Inferior parietal cortex (tissue), 1 donor: ENCODE results near the gene MYLIP.

Experiments used
- DNase-seq: peaks from one replicate; pipeline ENCODE4 v3.0.0-alpha.2; 2016; ENCODE audit errors: extremely low spot score

MYLIP gene

GRCh38 chr6:16128759-16129622, at the start of gene MYLIP:
TSS of gene MYLIP (plus strand) at chr6:16129086. CDS start at chr6:16129323, 237 bp downstream.
- peak; percentile 92 for DNase-seq

GRCh38 chr6:16079354-16079753, 49.5 kb upstream of the MYLIP start:
- no peak for DNase-seq

DNA sequence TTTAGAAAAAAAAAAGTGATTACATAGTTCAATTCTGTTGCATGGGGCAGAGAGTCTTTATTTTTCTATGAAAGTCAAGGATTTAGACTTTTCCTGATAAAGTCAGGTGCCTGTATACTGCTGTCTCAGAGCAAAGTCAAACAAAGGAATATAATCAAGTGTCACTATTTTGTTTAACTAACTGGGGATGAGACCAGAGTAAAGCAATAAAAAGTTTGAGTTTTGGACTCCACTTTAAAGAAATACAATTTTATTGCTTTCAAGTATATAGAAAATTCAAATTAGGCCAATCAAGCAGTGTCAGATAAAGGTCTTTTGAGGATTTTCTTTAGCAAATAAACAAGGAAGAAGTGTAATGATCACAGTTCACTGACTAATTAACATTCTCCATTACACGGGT, 48.7 kb upstream of the MYLIP start:
- no peak for DNase-seq

GRCh38 chr6:16081326-16081725, 47.6 kb upstream of the MYLIP start:
- no peak for DNase-seq

- DNase-seq: no peak
Measured at GRCh38 chr6:16082361-16082760, 46.5 kb upstream of the MYLIP start.

GRCh38 chr6:16086965-16087364, 41.9 kb upstream of the MYLIP start:
- DNase-seq: no peak

DNA sequence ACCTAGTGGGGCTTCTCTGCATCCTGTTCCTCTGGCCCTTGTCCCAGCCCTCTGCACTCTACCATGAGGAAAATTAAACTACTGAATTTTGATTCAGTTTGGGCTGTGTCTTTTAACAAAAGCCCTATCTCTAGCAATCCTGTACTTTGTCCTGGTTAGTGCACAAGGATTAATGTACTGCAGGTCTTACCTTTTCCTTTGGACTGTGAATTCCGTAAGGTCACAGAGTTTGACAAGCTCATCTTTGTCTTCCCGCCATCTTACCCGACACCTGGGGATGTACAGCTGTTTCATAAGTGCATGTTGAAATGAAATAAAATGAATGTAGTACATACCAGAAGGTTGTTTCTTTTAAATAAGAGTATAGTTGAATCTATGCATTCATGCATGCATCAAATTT, 41.5 kb upstream of the MYLIP start:
- DNase-seq: no peak

GRCh38 chr6:16088409-16088808, 40.5 kb upstream of the MYLIP start:
- DNase-seq: no peak

GRCh38 chr6:16089232-16090062, 39.4 kb upstream of the MYLIP start:
- DNase-seq: no peak

DNA sequence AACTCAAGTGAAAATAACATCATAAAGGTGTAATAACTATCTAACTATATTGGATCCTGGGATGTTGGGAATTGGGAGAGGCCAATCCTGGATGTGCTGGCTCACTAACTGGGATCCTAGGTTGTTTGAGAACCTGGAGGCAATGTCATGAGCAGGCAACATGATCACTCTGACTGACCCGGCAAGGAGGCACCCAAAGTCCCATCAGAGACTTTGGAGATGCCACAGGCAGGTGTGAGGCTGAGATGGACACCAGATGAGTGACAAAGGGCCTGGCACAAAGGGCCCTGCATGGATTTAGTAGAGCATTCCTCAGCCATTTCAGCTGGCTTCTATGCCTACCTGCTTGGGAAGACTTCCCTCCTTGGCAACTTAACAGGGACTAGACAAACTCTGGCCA, 38.4 kb upstream of the MYLIP start:
- DNase-seq: no peak

- DNase-seq: no peak
Measured at GRCh38 chr6:16090920-16091319, 38.0 kb upstream of the MYLIP start.

- DNase-seq: no peak
Measured at GRCh38 chr6:16092140-16092539, 36.7 kb upstream of the MYLIP start.

GRCh38 chr6:16092990-16093389, 35.9 kb upstream of the MYLIP start:
- DNase-seq: no peak

GRCh38 chr6:16095180-16095579, 33.7 kb upstream of the MYLIP start:
- DNase-seq: no peak

DNA sequence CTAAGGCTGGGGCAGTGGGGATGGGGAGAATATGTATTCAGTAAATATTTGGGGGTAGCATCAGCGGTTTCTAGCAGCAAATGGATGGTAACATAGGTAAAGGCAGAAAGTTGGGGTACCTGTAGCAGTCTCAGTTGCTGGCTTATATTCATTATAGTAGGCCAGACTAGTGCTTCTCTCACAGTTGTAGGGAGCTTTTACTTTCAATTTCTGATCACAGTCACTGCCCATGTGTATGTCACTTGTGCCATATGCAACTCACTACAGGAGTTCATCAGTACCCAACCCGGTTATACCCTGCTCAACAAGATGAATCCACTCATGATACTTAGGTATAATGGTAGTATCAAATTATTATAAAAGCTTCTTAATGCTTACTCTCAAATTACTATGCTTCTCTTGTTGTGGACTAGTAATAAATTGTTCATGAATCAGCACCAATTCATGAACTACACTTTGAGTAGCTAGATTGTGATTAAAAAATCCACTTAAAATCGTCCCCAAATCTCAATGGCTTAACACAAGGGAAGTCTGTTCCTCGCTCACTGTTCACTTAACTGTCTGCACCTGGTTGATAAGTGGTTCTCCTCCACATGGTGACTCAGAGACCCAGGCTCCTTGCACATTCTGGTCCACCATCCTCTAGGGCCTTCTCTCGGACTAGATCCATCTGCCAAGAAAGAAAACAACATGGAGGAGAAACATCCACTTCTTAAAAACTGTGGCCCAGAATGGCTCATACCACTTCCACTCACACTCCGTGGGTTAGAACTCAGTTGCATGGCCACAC, 31.3 kb upstream of the MYLIP start:
- no peak for DNase-seq

DNA sequence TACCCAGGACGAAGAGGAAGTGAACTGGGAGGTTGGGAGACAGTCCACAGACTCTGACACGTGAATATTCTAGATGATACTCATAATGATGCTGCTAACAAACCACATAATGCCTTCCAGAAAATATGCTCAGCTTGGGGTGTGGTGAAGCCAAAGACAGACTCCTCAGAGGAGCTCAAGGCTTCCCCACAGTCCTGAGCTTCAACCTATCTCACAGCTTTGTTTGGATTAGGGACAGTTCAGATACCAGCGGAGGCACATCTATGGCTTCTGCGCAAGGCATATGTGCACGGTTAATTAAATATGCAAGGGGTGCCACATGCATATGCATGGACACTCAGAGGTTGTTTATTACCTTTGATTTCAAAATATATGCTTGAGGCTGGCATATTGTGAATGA, 30.7 kb upstream of the MYLIP start:
- DNase-seq: no peak

GRCh38 chr6:16102208-16102607, 26.7 kb upstream of the MYLIP start:
- DNase-seq: no peak

- DNase-seq: no peak
Measured at GRCh38 chr6:16103722-16104121, 25.2 kb upstream of the MYLIP start.

- no peak for DNase-seq
Measured at GRCh38 chr6:16104624-16105433, 24.1 kb upstream of the MYLIP start.

DNA sequence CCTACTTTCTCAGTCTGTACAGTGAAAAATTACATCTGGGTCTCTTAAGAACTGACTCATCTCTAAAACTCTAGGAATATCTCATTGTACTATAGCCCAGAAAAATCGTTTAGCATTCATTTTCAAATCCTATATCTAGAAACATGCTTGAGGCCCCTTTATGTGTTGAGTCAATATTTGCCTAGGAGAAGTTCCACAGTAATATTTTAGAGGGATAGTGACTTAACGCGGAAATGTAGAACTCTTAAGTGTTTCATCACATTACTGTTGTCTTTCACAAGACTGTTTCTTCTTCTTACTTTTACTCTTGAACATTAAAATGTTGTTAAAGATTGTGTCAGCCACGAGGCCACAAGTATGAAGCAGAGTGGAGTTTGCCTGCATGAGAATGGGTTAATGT, 23.0 kb upstream of the MYLIP start:
- no peak for DNase-seq
